CMK (cell line): Measurements from ENCODE around the gene ANXA6.

Experiments used
- DNase-seq: peaks from one replicate; pipeline ENCODE4 v3.0.0-alpha.2; 2010; ENCODE audit warnings: low read depth

ANXA6 gene

DNA sequence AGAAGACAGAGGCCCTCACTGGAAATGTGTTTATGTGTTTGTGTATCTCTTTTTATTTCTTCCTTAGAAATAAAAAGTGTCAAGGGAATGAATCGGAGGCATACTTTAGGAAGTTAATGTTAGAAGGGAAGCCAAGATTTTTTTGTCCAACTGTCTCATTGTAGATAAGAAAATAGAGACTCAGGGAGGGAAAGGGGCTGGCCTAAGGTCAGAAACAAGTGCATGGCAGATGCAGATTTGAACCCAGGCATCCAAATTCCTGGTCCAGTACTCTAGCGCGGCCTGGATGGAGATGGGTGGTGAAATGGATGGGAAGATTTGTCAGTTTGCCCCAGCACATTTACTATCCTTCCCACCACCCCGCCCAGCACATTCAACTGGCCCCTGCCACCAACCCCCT is 56.9 kb downstream of the ANXA6 start:
- no peak for DNase-seq

DNA sequence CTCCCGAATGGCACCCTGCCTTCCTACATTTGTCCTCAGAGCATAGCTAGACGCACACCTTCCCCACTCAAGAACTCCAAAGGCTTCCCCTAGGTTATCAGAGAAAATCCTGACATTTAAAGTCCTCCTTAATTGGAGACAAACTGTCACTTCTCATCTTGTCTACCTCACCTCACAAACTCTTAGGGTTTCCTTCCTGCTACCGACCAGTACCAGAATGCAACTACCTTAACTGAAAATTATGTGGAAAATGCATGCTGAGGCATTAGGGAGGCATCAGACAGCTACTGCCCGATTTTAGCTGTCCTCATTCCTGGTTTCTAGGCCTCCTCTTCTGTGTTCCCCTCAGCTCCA is 58.8 kb downstream of the ANXA6 start:
- DNase-seq, result no peak

DNA sequence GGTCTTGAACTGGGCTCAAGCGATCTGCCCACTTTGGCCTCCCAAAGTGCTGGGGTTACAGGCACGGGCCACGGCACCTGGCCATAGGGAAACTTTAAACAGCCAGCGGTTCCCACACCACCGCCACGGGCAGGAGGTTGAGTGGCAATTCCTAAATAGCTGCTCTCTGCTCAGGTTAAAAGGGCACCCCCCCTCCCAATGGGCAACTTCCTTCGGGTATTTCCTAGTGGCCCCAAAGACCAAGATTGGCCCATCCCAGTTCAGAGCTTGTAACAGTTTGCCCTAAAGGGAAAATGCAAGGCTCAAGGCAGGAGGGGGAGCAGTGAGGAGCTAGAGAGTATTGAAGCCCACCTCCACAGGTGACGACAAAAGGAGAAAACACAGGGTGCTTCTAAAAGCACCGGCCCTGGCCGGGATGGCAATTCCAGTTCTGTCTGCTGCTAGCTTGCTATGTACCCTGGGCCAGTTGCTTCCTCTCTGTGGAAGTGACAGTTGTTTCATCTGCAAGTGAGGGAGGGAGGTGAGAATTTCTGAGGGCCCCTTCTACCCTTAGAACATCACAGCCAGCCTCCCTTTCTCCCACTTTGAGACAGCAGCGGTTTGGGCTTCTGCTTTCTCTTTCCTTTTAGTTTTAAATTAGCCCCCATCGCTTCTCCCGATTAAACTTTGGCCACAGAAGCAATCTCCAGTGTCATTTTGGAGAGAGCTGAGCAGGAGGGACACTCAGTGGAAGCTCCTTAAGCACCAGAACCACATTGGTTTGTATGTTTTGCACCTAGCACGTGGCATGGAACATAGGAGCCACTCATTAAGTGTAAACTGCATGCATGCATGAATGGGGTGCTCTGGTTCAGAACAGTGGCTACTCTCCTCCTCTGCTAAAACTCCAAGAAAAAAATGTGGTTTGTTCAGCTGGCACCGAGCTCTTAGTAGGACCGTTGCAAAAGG is 59.5 kb downstream of the ANXA6 start:
- DNase-seq, result no peak

DNA sequence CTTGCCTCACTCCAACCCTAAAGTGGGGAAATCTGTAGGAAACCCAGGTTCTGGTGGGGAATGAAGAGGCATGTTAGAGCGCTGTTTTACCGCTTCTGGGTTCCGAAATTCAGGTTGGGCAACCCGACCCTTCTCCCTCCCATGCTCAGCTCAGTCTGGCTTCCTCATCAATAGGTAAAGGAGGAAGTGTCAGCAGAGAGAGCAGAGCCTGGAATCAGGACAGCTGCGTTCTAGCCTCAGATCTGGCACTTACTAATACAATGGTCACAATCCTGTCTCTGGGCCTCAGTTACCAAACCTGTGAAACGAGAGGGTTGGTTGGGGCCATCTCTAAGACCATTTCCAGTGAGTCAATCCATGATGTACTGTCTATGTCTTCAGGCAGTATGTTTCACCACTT is 60.5 kb downstream of the ANXA6 start:
- no peak for DNase-seq

DNA sequence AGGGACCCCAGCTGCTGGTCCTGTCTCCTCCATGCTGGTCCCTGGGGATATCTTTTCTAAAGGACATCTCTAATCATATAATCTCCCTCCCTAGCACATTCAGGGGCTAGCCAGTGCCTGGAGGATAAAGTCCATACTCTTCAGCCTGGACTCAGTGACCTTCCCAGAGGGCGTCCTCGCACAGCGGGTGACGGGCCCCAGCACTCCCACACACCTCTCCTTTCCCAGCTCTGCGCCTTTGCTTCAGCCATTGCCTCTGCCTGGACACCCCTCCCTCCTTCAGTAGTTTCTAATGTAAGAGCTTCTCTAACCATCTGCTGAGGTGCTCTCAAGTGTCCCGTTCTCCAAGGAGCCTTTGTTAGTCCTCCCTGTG is 61.6 kb downstream of the ANXA6 start:
- DNase-seq, result no peak

DNA sequence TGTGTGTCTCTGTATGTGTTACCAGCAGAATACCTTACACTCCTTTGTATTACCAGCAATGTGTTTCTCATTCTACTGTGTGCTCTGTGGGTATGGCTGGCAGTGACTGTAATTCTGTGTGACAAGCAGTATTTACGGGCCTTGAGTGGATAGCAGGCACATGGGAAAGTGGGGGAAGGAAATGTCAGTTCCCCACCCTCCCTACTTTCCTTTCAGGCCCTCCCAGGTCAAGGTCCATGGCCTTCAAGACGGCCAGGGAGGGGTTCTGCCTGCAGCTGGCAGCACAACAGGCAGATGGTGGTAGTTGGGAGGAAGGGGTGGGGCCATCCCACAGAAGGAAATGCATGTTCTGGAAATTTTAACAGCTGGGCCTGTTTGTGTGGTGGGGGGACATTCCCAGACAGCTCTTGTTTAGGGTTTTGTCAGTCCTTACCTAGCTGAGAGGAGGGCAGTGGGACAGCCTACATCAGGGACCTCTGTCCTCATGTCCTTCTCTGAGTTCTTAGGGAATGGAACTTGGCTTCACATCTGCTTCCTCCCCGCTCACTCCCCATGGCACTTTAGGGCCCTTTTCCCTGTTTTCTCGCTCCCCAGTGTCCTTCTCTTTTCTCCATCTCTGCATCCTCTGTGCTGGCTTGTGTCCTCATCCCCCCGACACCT is 62.1 kb downstream of the ANXA6 start:
- DNase-seq, result no peak

DNA sequence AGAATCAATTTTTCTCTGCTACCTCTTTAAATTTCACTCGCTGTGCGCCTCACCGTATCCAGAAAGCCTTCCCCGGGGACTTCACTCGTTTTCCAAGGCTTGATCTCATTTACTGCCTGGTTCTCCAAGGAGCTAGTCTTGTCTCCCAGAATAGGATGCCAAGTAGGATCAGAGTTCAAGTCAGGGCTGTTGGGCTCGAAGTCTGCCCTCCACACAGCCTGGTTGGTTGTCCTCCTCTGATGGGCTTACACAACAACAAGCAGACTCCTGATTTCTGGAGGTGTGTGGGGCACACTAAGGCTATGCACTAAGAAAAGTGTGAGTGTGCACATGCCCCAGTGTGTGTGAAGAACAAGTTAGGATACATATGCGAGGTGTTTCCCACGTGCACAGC is 62.7 kb downstream of the ANXA6 start:
- no peak for DNase-seq

DNA sequence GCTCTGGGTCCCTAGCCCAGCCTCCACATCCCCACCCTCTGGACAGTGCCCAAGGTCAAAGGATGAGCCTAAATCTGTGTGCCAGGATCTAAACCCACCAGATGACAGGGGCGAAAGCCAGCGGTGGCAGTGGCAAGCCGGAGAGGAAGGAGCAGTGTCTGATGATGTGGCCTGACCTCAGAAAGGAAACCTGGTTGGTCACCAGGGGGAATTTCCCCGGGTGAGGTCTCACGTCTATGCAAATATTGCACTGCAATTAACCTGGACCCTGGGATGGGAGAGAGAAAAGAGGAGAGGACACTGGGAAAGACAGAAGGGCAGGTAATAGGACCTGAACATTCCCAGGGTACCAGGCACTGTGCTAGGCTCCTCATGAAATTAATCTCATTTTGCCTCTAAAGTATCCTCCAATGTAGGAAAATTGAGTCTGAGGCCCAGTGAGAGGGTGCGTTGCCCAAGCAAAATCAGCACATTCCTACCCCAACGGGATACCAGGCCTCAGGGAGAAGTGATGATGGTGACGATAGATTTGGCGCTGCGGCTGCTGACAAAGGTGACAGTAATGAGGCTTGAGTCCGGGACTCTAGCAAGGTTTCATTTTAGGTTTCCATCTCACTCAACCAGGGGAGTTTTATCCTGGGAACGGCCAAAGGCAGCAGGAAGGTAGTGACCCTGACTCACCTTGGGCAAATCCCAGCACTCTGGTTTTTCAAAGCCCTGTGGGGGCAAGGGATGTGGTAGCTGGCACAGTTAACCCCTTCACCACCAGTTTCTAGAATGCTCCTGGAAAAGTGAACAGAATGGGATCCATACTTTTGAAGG is 63.3 kb downstream of the ANXA6 start:
- DNase-seq, result no peak

DNA sequence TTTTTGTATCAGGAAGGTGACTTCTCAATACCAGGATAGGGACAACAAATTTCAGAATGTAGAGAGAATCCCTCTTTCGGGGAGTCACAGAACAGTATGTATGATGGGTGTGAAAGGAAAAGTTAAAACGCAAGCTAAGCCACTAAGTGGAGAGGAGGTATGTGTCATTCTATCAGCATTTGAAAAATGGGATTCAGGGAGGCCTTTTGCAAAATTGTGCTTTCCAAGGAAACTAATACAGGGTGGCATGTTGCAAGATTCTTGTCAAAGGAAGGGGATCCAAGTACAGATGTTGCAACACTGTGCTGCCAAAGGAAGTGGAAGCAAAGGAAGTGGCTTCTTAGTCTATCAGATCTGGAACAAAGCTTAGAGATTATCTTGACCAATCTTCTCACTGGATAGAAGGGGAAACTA is 64.1 kb downstream of the ANXA6 start:
- DNase-seq, result no peak

DNA sequence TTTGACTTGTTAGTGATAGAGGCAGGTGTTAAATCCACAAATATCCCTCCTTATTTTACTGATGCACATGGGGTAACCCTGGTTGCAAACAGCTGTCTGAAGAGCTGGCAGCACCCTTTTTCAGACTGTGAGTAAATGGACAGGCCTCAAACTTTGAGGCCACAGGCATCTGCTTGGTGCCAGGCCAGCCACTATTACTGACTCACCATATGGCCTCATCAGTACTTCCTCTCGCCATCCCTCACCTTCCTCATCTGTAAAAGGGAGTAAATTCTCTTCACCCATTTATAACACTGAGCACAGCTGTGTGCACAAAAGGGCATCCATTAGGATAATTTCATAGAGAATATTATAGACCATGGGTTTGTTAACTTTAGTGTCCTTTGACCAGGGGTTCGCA is 64.8 kb downstream of the ANXA6 start:
- no peak for DNase-seq

DNA sequence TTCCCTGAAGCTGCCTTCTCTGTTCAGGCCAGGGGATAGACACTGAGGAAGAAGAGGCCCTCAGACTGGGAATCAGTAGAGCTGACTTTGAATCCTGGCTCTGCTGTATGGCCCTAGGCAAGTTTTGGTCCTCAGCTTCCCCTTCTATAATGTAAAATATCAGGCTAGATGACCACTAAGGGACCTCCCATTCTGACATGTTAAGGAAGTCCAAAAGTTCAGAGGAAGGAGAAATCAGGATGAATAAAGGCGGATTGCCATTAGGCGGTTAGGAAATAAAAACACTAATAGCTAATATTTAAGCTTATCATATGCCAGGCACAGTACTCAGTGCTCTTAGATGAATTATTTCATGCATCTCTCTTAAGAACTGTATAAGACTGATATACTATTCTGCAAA is 67.9 kb downstream of the ANXA6 start:
- DNase-seq, result no peak

DNA sequence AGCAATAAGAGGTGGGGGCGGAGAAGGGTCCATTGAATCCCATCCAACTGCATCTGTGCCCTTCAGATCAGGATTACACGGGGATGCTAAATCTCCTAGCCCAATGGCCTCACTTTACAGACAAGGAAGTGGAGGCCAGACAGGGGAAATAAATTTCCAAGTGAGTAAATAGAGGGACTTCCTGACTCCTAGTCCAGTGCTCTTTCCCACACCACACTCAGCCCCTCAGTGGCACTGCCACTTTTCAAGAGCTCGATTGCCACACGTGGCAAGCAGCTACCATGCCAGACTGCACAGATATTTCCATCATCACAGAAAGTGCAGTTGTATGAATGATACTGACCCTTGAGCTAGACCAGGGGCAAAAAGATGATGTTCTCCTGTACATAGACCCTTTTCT is 68.6 kb downstream of the ANXA6 start:
- DNase-seq, result no peak

DNA sequence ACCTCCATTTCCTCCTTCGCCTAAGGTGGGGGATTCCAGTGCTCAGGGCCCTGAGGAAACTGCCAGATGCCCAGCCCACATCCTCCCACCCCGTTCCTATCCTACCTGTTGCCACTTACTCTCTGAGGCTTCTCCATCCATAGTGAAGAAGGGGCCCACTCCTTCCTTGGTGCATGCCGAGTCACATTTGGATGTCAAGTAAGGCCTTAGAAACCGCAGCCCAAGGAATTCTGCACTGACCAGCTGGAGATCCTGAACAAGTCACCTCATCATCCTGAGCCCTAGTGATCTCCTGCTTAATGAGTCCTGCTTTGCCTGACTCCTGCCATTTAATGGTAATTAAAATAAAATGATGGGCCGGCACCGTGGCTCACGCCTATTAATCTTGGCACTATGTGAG is 70.1 kb downstream of the ANXA6 start:
- no peak for DNase-seq

DNA sequence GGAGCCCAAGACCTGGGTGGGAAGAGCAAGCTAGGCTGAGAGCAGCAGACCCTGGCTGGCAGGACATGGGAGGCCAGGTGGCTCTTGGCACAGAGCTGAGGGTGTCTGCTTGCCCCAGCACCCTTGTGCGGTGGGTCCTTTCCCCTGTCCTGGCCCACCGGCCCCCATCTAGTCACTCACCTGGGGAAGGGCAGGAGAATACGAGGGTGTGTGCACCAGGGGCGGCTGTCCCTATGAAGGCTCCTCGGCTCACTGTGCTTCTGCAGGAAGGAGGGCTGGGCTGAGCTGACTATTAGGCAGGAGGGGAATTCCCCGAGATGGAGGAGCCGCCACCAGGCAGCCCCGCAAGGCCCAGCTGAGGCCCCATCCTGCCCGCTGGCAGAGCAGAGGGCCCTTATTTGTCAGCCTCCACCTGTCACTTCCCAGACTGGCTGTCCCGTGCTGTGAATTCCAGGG is 70.6 kb downstream of the ANXA6 start:
- DNase-seq, result no peak

DNA sequence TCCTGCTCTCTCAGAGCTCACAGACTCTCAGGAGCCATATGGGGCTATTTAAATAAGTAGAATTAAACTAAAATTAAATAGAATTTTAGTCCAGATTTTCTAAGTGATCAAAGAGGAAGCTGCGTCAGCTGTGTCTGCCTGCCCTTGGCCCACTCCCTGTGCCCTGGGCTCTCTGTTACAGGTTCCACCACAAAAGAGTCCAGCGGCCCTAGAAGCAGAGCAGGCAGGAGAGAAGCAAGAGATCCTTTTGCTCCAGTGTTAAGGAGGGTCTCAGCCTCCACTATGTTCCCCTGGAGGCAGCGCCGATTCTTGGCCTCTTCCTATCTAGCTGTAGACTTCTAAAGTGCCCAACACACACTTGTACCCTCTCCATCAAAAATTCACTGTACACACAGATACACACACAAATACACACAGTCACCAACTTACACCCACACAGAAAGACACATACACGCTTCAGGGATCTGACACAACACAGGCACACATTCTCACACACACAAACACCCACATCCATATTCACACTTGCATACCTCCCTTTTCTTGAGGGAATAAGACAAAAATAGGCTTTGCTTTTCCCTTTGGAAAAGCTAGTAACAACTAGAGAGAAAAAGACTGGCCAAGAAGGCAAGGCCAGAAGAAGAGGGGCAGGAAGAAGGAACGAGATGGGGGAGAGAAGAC is 71.2 kb downstream of the ANXA6 start:
- DNase-seq, result no peak

DNA sequence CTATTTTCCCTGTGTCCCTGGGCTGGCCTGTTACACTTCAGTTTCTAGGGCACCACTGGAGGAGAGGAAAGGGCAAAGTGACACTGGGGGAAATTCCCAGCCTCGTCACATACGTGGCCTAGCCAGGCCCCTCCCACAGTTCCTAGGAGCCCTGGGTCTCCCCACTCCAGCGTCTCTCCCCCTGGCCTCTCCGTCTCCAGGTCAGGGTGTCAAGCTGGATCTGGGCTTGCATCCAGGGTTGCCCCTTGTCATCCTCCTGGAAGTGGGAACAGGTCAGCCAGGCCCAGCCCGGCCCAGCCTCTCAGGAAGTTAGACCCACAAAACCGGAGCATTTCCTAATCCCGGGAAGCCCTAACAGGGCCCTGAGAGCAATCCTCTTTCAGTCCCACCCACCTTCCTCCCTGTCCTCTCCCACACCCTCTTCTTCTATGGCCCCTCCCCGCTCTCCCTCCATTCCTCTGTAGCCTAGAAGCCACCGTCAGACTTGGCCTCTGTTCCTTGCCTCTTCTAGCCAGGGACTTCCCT is 72.0 kb downstream of the ANXA6 start:
- DNase-seq, result no peak

DNA sequence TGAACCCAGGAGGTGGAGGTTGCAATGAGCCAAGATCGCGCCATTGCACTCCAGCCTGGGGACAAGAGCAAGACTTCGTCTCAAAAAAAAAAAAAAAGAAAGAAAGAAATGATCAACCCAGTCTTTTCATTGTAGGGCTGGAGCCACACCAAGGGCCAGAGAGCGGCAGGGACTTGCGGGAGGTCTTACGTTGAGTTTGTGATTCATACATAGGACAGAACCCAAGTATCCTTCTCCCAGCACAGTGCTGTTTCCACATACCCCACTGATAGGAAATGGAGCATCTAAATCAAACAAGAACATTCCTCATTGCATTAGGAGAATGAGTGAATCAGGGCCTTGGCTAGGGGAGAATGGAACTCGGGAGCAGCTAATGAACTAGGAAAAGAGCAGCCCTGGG is 73.2 kb downstream of the ANXA6 start:
- no peak for DNase-seq

DNA sequence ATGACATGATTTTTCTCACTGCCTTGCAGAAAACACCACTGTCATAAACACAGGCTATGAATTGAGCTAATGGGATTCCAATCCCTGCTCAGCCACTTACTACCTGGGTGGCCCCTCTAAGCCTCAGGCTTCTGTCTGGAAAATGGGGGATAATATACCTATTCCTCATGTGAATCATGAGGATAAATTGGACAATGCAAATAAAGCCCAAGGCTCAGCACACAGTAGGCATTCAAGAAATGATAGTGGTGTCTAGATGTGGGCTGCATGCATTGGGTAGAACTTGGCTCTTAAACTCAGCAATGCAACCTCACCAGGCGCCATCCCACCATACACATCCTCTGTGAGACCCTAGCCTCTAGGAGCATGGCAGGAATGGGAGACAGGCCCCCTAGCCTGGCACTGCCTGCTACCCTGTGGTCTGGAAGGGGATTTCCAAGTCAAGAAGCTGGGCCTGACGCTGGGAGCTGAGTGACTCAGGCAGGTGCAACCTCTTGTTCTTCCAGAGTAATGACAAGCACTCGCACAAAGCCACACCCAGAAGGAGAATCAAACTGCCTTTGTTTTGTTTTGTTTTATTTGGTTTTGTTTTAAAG is 74.4 kb downstream of the ANXA6 start:
- no peak for DNase-seq

DNA sequence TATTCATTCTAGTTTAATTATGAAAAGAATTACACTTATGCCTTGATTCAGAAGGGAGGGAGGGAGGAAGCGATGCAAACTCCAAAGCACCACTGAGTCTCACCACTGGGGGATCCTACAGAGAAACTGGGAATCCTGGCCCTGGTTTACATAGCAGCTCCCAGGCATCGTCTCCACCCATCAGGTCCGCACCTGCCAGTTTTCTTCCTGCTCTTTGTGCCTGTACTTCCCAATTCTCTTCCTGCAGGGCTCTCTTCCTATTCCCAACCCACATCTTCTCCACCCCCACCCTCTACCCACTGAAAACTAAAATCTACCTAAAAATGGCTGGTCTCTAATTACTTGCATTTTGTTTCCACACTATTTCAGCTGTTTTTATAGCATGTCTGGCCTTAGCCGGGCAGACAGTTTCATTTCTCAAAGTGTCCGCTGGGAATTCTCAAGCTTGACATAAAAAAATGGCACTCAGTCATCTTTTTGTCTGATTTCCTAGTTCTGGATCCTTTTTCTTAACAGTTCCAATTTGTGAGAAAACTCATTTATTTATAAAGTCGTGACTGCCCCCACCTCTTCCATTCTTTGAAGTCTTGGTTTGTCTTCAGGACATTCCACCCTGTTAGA is 75.2 kb downstream of the ANXA6 start:
- DNase-seq, result no peak

DNA sequence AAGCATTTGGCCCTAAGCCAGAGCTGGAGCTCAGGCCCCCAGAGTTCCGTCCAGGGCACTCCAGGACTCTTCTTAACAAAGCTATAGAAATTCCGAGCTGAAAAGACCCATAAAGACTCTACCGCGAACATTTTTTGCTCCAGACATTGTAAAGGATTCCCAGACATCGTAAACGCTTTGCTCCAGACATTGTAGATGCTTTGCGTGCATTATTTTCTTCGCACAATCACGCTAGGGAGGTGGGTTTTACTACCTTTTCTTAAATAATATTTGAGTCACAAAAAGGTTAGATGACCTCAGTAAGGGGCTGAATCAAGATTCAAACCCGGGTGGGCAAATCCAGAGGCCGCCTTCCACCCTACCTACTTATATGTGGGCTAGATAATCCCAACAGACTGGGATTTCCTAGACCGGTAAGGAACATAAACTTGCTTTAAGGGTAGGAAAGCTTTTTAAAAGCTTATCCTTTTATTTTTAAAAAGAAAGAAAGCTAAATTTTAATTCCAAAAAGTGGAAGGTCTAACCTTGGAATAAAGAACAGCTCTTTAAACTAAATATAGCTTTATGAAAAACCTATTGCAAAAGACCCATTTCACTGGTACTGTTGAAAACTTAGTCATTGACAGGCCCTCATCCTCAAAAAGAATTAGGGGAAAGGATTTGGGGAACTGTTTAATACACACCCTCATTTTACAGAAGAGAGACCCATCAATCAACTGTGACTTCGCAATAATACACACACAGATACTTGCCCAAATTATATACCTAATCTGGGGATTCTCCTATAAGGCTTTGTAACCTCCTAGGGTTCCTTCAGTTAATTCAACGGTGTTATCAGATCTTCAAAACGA is 75.9 kb downstream of the ANXA6 start:
- no peak for DNase-seq
